GM12864 (cell line): ENCODE results near the gene OXNAD1.

Source experiments
- DNase-seq: peaks from one replicate; pipeline ENCODE4 v3.0.0-alpha.2; 2011; ENCODE audit warnings: low read depth
- H3K4me3 ChIP-seq: 2 replicates; pipeline ENCODE4 v1.5.1; 2011; ENCODE audit warnings: mild to moderate bottlenecking, low read depth, low read length, control low read depth
- TF ChIP-seq, protein P1 (sequence below): IDR thresholded peaks from 2 replicates; pipeline ENCODE4 v1.5.1; 2011; ENCODE audit warnings: low read depth, mild to moderate bottlenecking, moderate library complexity, low read length, control low read depth, inconsistent platforms; ENCODE audit errors: missing control alignments

The OXNAD1 gene

DNA sequence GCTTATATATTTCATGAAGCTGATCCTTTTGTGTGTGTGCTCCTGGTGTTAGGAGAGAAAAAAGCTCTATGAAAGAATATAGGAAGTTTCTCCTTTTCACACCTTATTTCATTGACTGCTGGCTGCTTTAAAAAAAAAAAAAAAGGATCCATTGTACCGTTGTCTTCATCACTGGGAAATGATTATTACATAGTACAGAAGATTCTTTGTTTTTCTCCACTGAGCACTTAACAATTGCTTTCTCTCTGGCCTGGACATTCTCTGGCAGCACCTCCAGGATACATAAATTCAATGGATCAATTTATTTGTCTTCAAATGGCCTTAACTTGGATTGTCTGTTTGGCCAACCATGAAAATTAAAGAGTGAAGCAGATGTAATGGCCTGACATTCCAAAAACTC is 37.4 kb upstream of the OXNAD1 start:
- TF ChIP-seq, protein P1, sequence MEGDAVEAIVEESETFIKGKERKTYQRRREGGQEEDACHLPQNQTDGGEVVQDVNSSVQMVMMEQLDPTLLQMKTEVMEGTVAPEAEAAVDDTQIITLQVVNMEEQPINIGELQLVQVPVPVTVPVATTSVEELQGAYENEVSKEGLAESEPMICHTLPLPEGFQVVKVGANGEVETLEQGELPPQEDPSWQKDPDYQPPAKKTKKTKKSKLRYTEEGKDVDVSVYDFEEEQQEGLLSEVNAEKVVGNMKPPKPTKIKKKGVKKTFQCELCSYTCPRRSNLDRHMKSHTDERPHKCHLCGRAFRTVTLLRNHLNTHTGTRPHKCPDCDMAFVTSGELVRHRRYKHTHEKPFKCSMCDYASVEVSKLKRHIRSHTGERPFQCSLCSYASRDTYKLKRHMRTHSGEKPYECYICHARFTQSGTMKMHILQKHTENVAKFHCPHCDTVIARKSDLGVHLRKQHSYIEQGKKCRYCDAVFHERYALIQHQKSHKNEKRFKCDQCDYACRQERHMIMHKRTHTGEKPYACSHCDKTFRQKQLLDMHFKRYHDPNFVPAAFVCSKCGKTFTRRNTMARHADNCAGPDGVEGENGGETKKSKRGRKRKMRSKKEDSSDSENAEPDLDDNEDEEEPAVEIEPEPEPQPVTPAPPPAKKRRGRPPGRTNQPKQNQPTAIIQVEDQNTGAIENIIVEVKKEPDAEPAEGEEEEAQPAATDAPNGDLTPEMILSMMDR = no peak
- no peak for DNase-seq
- no peak overlapping the region for H3K4me3 ChIP-seq

DNA sequence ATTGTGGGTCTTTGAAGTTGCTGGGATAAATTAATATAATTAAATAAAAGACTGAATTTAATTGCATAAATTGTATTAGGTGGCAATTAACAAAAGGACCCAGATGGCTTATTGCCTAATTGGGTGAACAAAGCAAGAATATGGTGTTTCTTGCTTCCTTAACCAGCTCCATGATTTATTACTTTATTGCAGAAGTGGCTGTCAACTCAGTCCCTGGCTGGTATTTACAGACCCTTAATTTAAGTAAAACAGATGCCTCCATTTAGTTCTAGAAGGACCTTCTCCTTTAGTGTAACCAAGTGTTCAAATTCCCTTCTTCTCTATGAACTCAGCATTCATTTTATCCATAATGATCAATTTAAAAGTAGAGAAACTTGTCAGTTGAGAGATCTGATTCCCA is 35.3 kb upstream of the OXNAD1 start:
- TF ChIP-seq, protein P1 = no peak
- DNase-seq = no peak
- no peak overlapping the region for H3K4me3 ChIP-seq

DNA sequence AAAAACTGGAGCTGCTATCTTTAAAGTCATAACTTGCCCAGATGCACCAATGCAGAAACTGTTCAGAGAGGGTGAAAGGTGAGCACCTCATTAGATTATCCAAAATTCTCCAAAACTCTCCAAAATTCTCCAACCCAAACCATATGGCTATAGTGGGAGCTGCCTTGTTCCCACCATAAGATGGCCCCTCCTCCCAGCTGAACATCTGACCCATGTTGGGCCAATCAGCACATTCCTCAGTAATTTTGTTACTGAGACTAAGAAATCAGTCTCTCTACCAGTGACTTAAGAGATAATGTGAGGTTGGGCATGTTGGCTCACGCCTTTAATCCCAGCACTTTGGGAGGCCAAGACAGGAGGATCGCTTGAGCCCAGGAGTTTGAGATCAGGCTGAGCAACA is 33.0 kb upstream of the OXNAD1 start:
- TF ChIP-seq, protein P1 = no peak
- DNase-seq = no peak
- H3K4me3 ChIP-seq = no peak overlapping the region

GRCh38 chr3:16233806-16234205 is 31.2 kb upstream of the OXNAD1 start:
- TF ChIP-seq, protein P1 = no peak
- no peak overlapping the region for H3K4me3 ChIP-seq
- DNase-seq = no peak

DNA sequence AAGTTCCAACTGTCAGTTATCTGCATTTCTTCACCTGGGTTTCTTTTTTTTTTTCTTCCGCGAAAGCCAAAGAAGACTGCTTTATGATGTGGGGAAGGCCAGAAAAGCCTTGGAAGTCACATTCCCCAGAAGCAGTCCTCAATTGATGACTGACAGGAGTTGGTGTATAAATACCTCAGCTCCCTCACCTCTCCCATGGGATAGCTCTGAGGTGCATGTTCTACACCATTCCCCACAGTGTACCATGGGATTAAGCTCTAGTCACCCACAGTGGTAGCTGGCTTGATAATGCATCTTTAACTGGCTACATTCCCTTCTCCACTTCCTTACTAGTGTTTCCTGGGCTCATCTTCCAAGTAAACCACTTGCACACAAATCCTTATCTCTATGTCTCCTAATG is 30.7 kb upstream of the OXNAD1 start:
- no peak for DNase-seq
- TF ChIP-seq, protein P1 = no peak
- no peak overlapping the region for H3K4me3 ChIP-seq

- TF ChIP-seq, protein P1 = no peak
- DNase-seq = no peak
- no peak overlapping the region for H3K4me3 ChIP-seq
Observed at GRCh38 chr3:16236030-16236639, 28.9 kb upstream of the OXNAD1 start.

- H3K4me3 ChIP-seq = no peak overlapping the region
- no peak for DNase-seq
- TF ChIP-seq, protein P1 = no peak
Observed at GRCh38 chr3:16236856-16237393, 28.1 kb upstream of the OXNAD1 start.
